GM12878 (cell line): ENCODE measurements around the gene PSMC3. TPM values are rescaled to one million over a fixed set of nuclear protein-coding genes. Genes with fewer than 3 reads are reported as not detected.

Experiments used
- ATAC-seq: fragments of 200-7000 bp; cut with Tn5 transposase; 3 replicates; pipeline ENCODE4 v1.9.1; 2020; ENCODE audit warnings: mild to moderate bottlenecking, moderate library complexity
- BruUV-seq: library from RNA; stranded (reverse); fragments of 400-500 nt; replicated peaks from 2 replicates; lab custom pipeline; 2021; lab: Mats Ljungman, UMichigan
- CTCF ChIA-PET: fragments of 300-600 bp; sonication (Branson Sonifier 250); formaldehyde crosslinking; extraction: SDS; loops from one replicate; lab custom pipeline; 2021; ENCODE audit warnings: inconsistent platforms; lab: Yijun Ruan, JAX
- POLR2A ChIA-PET: fragments of 350-600 bp; formaldehyde crosslinking; extraction: SDS; loops from one replicate; lab custom pipeline; 2021; ENCODE audit warnings: inconsistent platforms; lab: Charles Lee
- RAD21 ChIA-PET: fragments of 300-600 bp; sonication (Branson Sonifier 250); formaldehyde crosslinking; loops from one replicate; lab custom pipeline; 2023; ENCODE audit warnings: antibody characterized with exemption; ENCODE audit not compliant: unreplicated experiment; lab: Charles Lee
- SMC1A ChIA-PET: fragments of 300-600 bp; sonication (Branson Sonifier 250); formaldehyde crosslinking; loops from one replicate; lab custom pipeline; 2023; ENCODE audit not compliant: unreplicated experiment, uncharacterized antibody; lab: Charles Lee
- DNase-seq: peaks from one replicate; pipeline ENCODE4 v3.0.0-alpha.2; 2011; ENCODE audit warnings: low read depth, low spot score
- FAIRE-seq: peaks from 3 replicates; lab custom pipeline; 2011; peaks lifted over from hg19 to GRCh38; lab: Jason Lieb, UNC
- H2AFZ ChIP-seq: 2 replicates; pipeline ENCODE4 v1.6.0; 2011; ENCODE audit warnings: low read depth, low read length, control low read depth; ENCODE audit not compliant: control insufficient read depth
- H3K27ac ChIP-seq: 2 replicates; pipeline ENCODE4 v1.5.1; 2011; ENCODE audit warnings: control low read depth; ENCODE audit not compliant: control insufficient read depth, insufficient read depth
- H3K27me3 ChIP-seq, 2 experiments: replicated peaks in 1 of 2; 2 replicates each; pipeline versions ENCODE4 v1.6.0 to v1.6.1; 2011; ENCODE audit warnings: low read length in 1 of 2; ENCODE audit not compliant: control insufficient read depth in 2 of 2, insufficient read depth in 2 of 2
- H3K36me3 ChIP-seq, 2 experiments: 2 replicates each; pipeline ENCODE4 v1.5.1; 2011; ENCODE audit warnings: low read length in 1 of 2; ENCODE audit not compliant: control insufficient read depth in 2 of 2, insufficient read depth in 2 of 2
- H3K4me1 ChIP-seq: 2 replicates; pipeline ENCODE4 v1.6.1; 2011; ENCODE audit warnings: mild to moderate bottlenecking, low read length, moderate library complexity, mixed read lengths; ENCODE audit not compliant: control insufficient read depth, insufficient read depth
- H3K4me2 ChIP-seq: 2 replicates; pipeline ENCODE4 v1.6.0; 2011; ENCODE audit warnings: control low read depth; ENCODE audit not compliant: control insufficient read depth, insufficient read depth
- H3K4me3 ChIP-seq: fragments of 200-600 bp; sonication (generic); 2 replicates; pipeline ENCODE4 v1.5.1; 2016
- H3K79me2 ChIP-seq: 2 replicates; pipeline ENCODE4 v1.6.0; 2011; ENCODE audit warnings: low read length; ENCODE audit not compliant: control insufficient read depth, insufficient read depth
- H3K9ac ChIP-seq: 2 replicates; pipeline ENCODE4 v1.8.0; 2011; ENCODE audit warnings: low read length, control low read depth, mixed read lengths; ENCODE audit not compliant: control insufficient read depth, insufficient read depth
- H3K9me3 ChIP-seq: replicated peaks from 3 replicates; pipeline ENCODE4 v1.5.1; 2011; ENCODE audit warnings: mild to moderate bottlenecking, low read length; ENCODE audit not compliant: control insufficient read depth, insufficient read depth
- H4K20me1 ChIP-seq: 2 replicates; pipeline ENCODE4 v1.6.0; 2011; ENCODE audit not compliant: control insufficient read depth, insufficient read depth
- ASH2L ChIP-seq: fragments of 300-600, 200-600 bp; sonication (generic); IDR thresholded peaks from 2 replicates; pipeline ENCODE4 v1.6.1; 2017; ENCODE audit warnings: low read depth, mild to moderate bottlenecking, borderline replicate concordance
- CHD1 ChIP-seq: IDR thresholded peaks from 2 replicates; pipeline ENCODE4 v1.6.1; 2012; ENCODE audit warnings: low read depth, low read length, improper control_type of control experiment
- E4F1 ChIP-seq: fragments of 450-650 bp; IDR thresholded peaks from 2 replicates; pipeline ENCODE4 v1.6.1; 2018; ENCODE audit warnings: borderline replicate concordance, mild to moderate bottlenecking; ENCODE audit not compliant: partially characterized antibody
- EED ChIP-seq: sonication (generic); IDR thresholded peaks from 2 replicates; pipeline ENCODE4 v1.6.1; 2016; ENCODE audit warnings: antibody characterized with exemption, low read depth
- KLF5 ChIP-seq: fragments of 450-650 bp; IDR thresholded peaks from 2 replicates; pipeline ENCODE4 v1.6.1; 2014; ENCODE audit warnings: mild to moderate bottlenecking; ENCODE audit not compliant: partially characterized antibody
- SIN3A ChIP-seq: IDR thresholded peaks from 2 replicates; pipeline ENCODE4 v1.6.1; 2012; ENCODE audit warnings: low read depth, low read length, improper control_type of control experiment
- SMARCA5 ChIP-seq: fragments of 450-650 bp; IDR thresholded peaks from 2 replicates; pipeline ENCODE4 v1.6.1; 2017; ENCODE audit warnings: mild to moderate bottlenecking
- SREBF2 ChIP-seq: IDR thresholded peaks from 2 replicates; pipeline ENCODE4 v1.6.1; 2012; ENCODE audit warnings: mild to moderate bottlenecking, low read length
- STAT1 ChIP-seq: fragments of 450-650 bp; conservative IDR thresholded peaks from 2 replicates; pipeline ENCODE4 v1.6.1; 2014; ENCODE audit warnings: antibody characterized with exemption, mild to moderate bottlenecking
- WGBS: methylation state at CpG from one replicate; pipeline ENCODE4 v1.1.6; 2016; ENCODE audit warnings: low lambda C conversion rate; ENCODE audit not compliant: insufficient replicate concordance, insufficient coverage; ENCODE audit errors: missing lambda C conversion rate; 5-methylcytosine and 5-hydroxymethylcytosine counted together
- in situ Hi-C: fragments of 300-500 bp; cut with MboI; formaldehyde crosslinking; loops from 9 replicates; pipeline ENCODE4 v1.14.3; 2018; ENCODE audit warnings: mixed read lengths
- intact Hi-C: fragments of 100-400 bp; cut with micrococcal nuclease; formaldehyde crosslinking; loops from one replicate; pipeline ENCODE4 v1.14.2; 2022; ENCODE audit not compliant: unreplicated experiment
- polyA plus RNA-seq, 11 experiments: library from polyadenylated mRNA; depleted of rRNA in 4 of 11; unstranded in 6 of 11; stranded (reverse) in 5 of 11; fragments of >200 nt; fragmentation: Nextera tagmentation in 4 of 11; fragmentation: Illumina TruSeq in 1 of 11; extraction: Ambion mirVana in 4 of 11; extraction: Trizol in 1 of 11; gene quantifications; 1 replicate in 1 of 11; 2 replicates in 10 of 11; pipeline versions ENCODE4 v1.2.1 to v1.2.3, GENCODE V29; 2011 to 2016; ENCODE audit warnings: inconsistent platforms in 2 of 11, missing spikeins in 2 of 11, low read depth in 1 of 11
- total RNA-seq, 4 experiments: library from RNA; depleted of rRNA in 3 of 4; stranded (reverse); fragments of >200 nt in 3 of 4; fragmentation: Illumina TruSeq in 1 of 4; extraction: Trizol in 1 of 4; gene quantifications; 2 replicates each; pipeline versions ENCODE4 v1.2.1 to v1.2.3, GENCODE V29; 2013 to 2021

The PSMC3 gene
- total and polyA plus RNA-seq, 10 of the 15 experiments (the other 5 are each of a cell fraction or from before 2014, with no cell fraction given): 39.5 to 289 (median 155) TPM

- no peak for ATAC-seq
- Histone ChIP-seq H3K4me2 (no peak overlapping the region), H3K27ac (no peak overlapping the region), H3K79me2 (peaks cover 2% of the 10 kb centered on the region), H3K4me1 (peaks cover 17% of the 10 kb centered on the region), H3K36me3 (no peaks in the 10 kb centered on the region; a peak in 1 of 4 replicates), H2AFZ (no peak overlapping the region), H3K27me3 (no peaks in the 10 kb centered on the region), H4K20me1 (no peaks in the 10 kb centered on the region), H3K4me3 (no peak overlapping the region), H3K9me3 (no peaks in the 10 kb centered on the region), H3K9ac (no peak overlapping the region)
- SMC1A ChIA-PET: interaction anchor here (0.6 to 3.4 kb wide), 5 partner anchors 37 to 442 kb away, joined by 3 to 35 read pairs (median 8); no protein-coding TSS in a partner anchor
- no TSS peak for BruUV-seq
- RAD21 ChIA-PET: interaction anchor here (0.6 to 3.8 kb wide), 9 partner anchors 11 to 305 kb away, joined by 3 to 24 read pairs (median 4); partner anchors contain the start of genes AGBL2, DDB2 and NR1H3
- CTCF ChIA-PET: interaction anchor here (0.5 to 7.4 kb wide), 20 partner anchors 8 to 443 kb away, joined by 3 to 161 read pairs (median 4); partner anchors contain the start of genes ACP2, ARFGAP2, DDB2 and MADD
- TF ChIP-seq EED (no peak), CHD1 (no peak), SREBF2 (no peak), E4F1 (no peak), SMARCA5 (no peak), SIN3A (no peak), ASH2L (no peak), KLF5 (no peak), STAT1 (no peak)
- intact Hi-C loops (no loop called here), in situ Hi-C loops (no loop called here)
- DNase-seq: no peak
- POLR2A ChIA-PET: interaction anchor here (0.6 to 1.2 kb wide), 4 partner anchors 10 to 298 kb away, joined by 3 to 5 read pairs (median 3); partner anchors contain the start of gene PSMC3
- FAIRE-seq: no peak
- WGBS: 72% methylated on average over 12 of the region's 12 CpGs
Measured at GRCh38 chr11:47410370-47411264, 15.6 kb downstream of the PSMC3 start.
